HepG2 (cell line): ENCODE data around the gene SEC31A.

Source experiments
- ARID4A ChIP-seq: sonication (generic); formaldehyde crosslinking; IDR thresholded peaks from 2 replicates; pipeline ENCODE4 v1.5.0; 2020; ENCODE audit warnings: mild to moderate bottlenecking, missing genetic modification reagents, borderline replicate concordance
- BHLHE40 ChIP-seq: IDR thresholded peaks from 2 replicates; pipeline ENCODE4 v1.6.1; 2011; ENCODE audit warnings: low read length, improper control_type of control experiment
- CHD2 ChIP-seq: IDR thresholded peaks from 2 replicates; pipeline ENCODE4 v1.6.1; 2011; ENCODE audit warnings: low read depth, low read length, improper control_type of control experiment
- CTCF ChIP-seq: sonication (generic); formaldehyde crosslinking; IDR thresholded peaks from 2 replicates; pipeline ENCODE4 v1.5.0; 2020; ENCODE audit warnings: mild to moderate bottlenecking, missing genetic modification reagents, moderate library complexity
- HES4 ChIP-seq: sonication (generic); formaldehyde crosslinking; IDR thresholded peaks from 2 replicates; pipeline ENCODE4 v1.9.0; 2021; ENCODE audit warnings: mild to moderate bottlenecking, missing genetic modification reagents, borderline replicate concordance
- MAX ChIP-seq: IDR thresholded peaks from 2 replicates; pipeline ENCODE4 v1.6.1; 2012; ENCODE audit warnings: inconsistent platforms
- NCOA2 ChIP-seq: sonication (generic); formaldehyde crosslinking; IDR thresholded peaks from 2 replicates; pipeline ENCODE4 v1.8.0; 2022; ENCODE audit warnings: inconsistent platforms
- POLR2A ChIP-seq, 2 experiments: IDR thresholded peaks; 2 replicates each; pipeline ENCODE4 v1.6.1; 2011; ENCODE audit warnings: low read depth in 2 of 2, low read length in 2 of 2, mild to moderate bottlenecking in 1 of 2, moderate library complexity in 1 of 2; ENCODE audit not compliant: insufficient read depth in 1 of 2
- TBP ChIP-seq: sonication (generic); formaldehyde crosslinking; IDR thresholded peaks from 2 replicates; pipeline ENCODE4 v1.5.0; 2020; ENCODE audit warnings: missing genetic modification reagents

GRCh38 chr4:82785611-82786400 is 105.1 kb downstream of the SEC31A start:
- no peak for TF ChIP-seq CHD2
- no peak for TF ChIP-seq POLR2A (IDR thresholded peaks at IDR 0.05; ENCODE audit: insufficient read depth in 1 of 2, low read depth in 2 of 2, low read length in 2 of 2)
- TF ChIP-seq TBP = no peak
- TF ChIP-seq ARID4A = no peak
- TF ChIP-seq CTCF (CRISPR knock-in tag) = no peak
- TF ChIP-seq NCOA2 (CRISPR knock-in tag) = no peak
- no peak for TF ChIP-seq BHLHE40
- no peak for TF ChIP-seq HES4 (CRISPR knock-in tag)
- TF ChIP-seq MAX = no peak
